Measurements from ENCODE around the gene NUP107. TPM values are rescaled to one million over a fixed set of nuclear protein-coding genes. Genes with fewer than 3 reads are reported as not detected.
A peak's percentile ranks its signal among the peaks of the same experiment; 100 is the strongest.
"Not testable (repeated sequence)": the region's sequence is repeated elsewhere in the genome, so short reads cannot be mapped to it uniquely, and the experiment has no call there.

NUP107 gene
- total RNA-seq: 10 to 100 TPM; 21.0 to 25.7 (median 22.2) TPM
- 10 to 100 TPM in 1 of 2 donors, 1 to 10 TPM in 1; 9.9 to 12.9 TPM for polyA plus RNA-seq
- long read RNA-seq, donor 1, full-length matches to known transcripts: 32 of 41 reads
- long read RNA-seq, donor 1, partial matches to known transcripts: 7 of 41 reads
- long read RNA-seq, donor 1, other reads (novel, unspliced or antisense): 2 of 41 reads
- long read RNA-seq, donor 2, full-length matches to known transcripts: 17 of 21 reads
- long read RNA-seq, donor 2, partial matches to known transcripts: 1 of 21 reads
- long read RNA-seq, donor 2, other reads (novel, unspliced or antisense): 3 of 21 reads
- long read RNA-seq, donor 3, full-length matches to known transcripts: 42 of 75 reads
- long read RNA-seq, donor 3, partial matches to known transcripts: 28 of 75 reads
- long read RNA-seq, donor 3, other reads (novel, unspliced or antisense): 5 of 75 reads

DNA sequence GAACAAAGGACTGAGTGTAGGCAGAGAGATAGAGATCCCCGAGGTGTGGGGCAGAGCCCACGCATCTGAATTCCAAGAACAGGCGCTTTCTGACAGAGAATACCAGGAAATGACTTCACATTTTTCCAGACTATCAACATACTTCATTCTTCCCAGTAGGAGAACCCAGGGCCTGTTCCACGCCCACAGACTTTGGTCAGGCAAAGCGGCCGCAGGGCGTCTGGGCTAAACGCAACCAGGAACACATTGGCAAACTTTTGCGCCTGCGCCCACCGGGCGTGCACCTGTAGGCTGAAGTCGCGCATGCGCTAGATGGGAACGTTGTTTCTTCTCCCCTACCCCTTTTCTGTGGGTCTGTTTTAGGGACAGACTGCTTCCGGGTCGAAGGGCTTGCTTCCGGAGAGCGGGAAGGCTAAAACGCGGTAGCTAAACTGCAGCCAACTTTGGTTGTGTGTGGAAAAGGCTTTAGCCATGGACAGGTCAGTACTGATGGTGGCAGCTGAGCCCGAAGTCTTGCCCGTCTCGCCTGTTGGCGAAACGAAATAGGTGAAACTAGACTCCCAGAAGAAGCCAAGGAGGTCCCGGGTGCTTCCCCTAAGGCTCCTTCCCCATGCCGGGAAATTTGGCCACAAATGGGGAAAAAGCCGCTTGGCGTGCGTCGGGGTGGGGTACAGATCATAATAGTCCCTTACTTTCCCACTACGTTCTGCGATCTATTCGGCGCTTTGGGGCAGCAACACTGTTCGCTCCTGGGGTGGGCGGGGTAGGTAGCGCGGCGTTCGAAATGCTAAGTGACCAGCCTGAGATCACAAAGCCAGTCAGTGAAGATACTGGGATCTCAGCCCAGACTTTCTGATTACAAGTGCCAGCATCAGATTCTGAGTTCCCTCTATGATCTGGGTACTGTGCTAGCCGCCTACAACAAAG, at the start of gene NUP107:
TSS of gene NUP107 (plus strand) at position 384 of the 927 bp plus-strand sequence. CDS start at position 472, 88 bp downstream.
- H3K36me3 ChIP-seq: peaks cover 0 to 27% (median 5%) of the 10 kb centered on the region in 9 donors
- H3K27me3 ChIP-seq: no peaks in the 10 kb centered on the region
- H3K4me3 ChIP-seq: peak within 1 kb of the TSS; percentile 63 to 96 (median 83)
- TF ChIP-seq, protein P1, sequence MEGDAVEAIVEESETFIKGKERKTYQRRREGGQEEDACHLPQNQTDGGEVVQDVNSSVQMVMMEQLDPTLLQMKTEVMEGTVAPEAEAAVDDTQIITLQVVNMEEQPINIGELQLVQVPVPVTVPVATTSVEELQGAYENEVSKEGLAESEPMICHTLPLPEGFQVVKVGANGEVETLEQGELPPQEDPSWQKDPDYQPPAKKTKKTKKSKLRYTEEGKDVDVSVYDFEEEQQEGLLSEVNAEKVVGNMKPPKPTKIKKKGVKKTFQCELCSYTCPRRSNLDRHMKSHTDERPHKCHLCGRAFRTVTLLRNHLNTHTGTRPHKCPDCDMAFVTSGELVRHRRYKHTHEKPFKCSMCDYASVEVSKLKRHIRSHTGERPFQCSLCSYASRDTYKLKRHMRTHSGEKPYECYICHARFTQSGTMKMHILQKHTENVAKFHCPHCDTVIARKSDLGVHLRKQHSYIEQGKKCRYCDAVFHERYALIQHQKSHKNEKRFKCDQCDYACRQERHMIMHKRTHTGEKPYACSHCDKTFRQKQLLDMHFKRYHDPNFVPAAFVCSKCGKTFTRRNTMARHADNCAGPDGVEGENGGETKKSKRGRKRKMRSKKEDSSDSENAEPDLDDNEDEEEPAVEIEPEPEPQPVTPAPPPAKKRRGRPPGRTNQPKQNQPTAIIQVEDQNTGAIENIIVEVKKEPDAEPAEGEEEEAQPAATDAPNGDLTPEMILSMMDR (IDR thresholded peaks at IDR 0.05): peak in 6 of 9 donors; percentile 8 to 30 (median 19)
- no peaks in the 10 kb centered on the region for H3K9me3 ChIP-seq
- peaks cover 0 to 28% (median 13%) of the 10 kb centered on the region in 9 donors for H3K4me1 ChIP-seq
- peak within 1 kb of the TSS; percentile 10 to 86 (median 78) for H3K27ac ChIP-seq
- ATAC-seq (peak; percentile 98 to 100 (median 99)), DNase-seq (peak; percentile 98 to 99)
- intact Hi-C loops (cut with DNase I): loop anchor here in 9 of 10 donors (2.0 to 10.0 kb wide), 12 partner anchors 72 to 462 kb away; partner anchors contain the start of genes RAP1B (in 6 of the 9), IL26 (in 2 of the 9), MDM1 (in 2 of the 9) and MDM2 (in 1 of the 9)
- 0% methylated on average over 44 of the region's 44 CpGs for WGBS, 2 donors

DNA sequence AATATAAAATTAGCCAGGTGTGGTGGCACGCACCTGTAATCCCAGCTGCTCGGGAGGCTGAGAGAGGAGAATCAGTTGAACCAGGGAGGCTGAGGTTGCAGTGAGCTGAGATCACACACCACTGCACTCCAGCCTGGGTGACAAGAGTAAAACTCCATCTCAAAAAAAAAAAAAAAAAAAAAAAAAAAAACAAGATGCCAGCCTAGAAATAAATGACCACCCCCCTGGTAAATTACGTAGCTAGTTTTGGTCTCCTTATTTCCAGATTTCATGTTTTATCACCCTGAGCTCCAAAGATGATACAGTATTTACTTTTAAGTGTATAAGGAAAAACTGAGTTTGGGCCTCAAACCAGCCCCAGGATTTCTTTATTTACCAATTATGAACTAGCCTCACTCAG, 49.3 kb upstream of the NUP107 start:
- H3K9me3 ChIP-seq; ATAC-seq; intact Hi-C loops (cut with DNase I); H3K27ac ChIP-seq; H3K4me3 ChIP-seq; H3K27me3 ChIP-seq; DNase-seq: not testable (repeated sequence)
- WGBS, 2 donors: 99 to 100% methylated on average over 3 of the region's 3 CpGs
- Histone ChIP-seq H3K36me3 (peaks cover 0 to 13% (median 0%) of the 10 kb centered on the region in 9 donors), H3K4me1 (peaks cover 0 to 99% (median 64%) of the 10 kb centered on the region in 9 donors)

DNA sequence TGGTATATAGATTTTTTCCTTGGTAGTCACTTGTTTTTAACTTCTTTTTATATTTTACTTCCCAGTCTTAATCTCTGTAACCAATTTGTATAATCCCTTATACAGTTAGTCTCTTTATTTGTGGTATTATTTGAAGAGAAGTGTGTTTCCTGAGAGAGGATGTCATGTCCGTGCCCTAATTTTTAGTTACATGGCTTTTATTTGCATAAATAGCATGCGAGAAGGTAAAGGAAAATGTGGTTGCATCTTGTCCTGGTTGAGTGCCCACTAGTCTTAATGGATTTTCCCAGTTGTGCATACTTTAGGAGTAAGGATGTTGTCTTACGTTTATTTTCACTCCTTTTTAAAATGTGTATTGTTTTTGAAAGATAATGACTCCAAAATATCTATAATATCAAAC, 48.6 kb upstream of the NUP107 start:
- TF ChIP-seq, protein P1 (IDR thresholded peaks at IDR 0.05): no peak
- Histone ChIP-seq H3K36me3 (peaks cover 0 to 20% (median 0%) of the 10 kb centered on the region in 9 donors), H3K4me1 (peaks cover 0 to 92% (median 58%) of the 10 kb centered on the region in 9 donors), H3K4me3 (no peak overlapping the region), H3K27me3 (no peaks in the 10 kb centered on the region), H3K9me3 (no peaks in the 10 kb centered on the region), H3K27ac (no peak overlapping the region)
- 69 to 71% methylated on average over 3 of the region's 3 CpGs for WGBS, 2 donors
- ATAC-seq (no peak), DNase-seq (no peak)
- intact Hi-C loops (cut with DNase I): no loop called here

DNA sequence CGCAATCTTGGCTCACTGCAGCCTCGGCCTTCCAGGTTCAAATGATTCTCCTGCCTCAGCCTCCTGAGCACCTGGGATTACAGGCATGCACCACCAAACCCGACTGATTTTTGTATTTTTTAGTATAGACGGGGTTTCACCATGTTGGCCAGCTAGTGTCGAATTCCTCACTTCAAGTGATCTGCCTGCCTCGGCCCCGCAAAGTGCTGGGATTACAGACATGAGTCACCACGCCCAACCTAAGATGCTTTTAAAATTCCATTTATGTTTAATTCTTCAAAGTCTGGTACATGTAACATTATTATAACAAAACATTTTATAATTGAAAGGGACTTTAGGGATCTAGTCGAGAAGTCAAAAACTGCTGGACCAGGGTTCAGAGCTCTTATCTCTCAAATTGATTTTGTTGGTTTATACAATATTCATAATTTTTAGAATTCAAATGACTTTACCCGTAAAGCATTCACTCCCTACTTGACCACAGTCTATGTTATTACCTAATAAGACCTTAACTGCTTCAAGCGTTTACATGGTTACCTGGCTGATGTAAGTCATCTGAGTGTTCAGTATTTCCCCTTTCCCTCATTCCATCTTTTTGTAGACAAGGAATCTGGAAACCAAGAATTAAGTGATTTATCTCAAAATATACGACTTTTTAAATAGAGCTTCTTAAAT, 47.9 kb upstream of the NUP107 start:
- Histone ChIP-seq H3K4me1 (peaks cover 0 to 92% (median 52%) of the 10 kb centered on the region in 9 donors), H3K36me3 (peaks cover 0 to 20% (median 0%) of the 10 kb centered on the region in 9 donors), H3K27ac (no peak overlapping the region), H3K27me3 (no peaks in the 10 kb centered on the region), H3K4me3 (no peak overlapping the region), H3K9me3 (no peaks in the 10 kb centered on the region)
- DNase-seq (no peak), ATAC-seq (no peak)
- WGBS, 2 donors: 88 to 92% methylated on average over 12 of the region's 12 CpGs
- intact Hi-C loops (cut with DNase I): no loop called here
- TF ChIP-seq, protein P1 (IDR thresholded peaks at IDR 0.05): no peak
